NCI-H524 (cell line): ENCODE measurements around the gene SORCS3.

Experiments used
- DNase-seq, 2 experiments: peaks; one replicate each; lab custom pipeline; 2025; lab: John Stamatoyannopoulos, UW

The SORCS3 gene

DNA sequence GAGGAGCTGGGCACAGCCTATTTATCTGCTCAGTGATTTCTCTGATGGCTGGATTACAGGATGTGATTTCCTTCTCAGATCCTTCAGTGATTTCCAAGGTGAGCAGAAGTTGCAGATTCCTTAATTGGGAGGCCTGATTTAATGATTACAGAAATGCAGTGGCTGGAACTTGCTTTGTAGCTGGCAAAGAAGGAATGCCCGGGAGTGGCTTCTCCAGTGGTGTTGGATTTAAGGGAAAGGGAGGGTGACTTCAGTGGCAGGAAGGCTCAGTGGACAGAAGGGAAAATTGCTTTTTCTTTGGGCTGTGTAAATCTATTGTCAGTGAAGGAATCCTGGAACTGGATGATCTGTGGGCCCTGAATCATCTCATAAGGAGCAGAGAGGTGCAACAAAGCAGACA is 5.1 kb downstream of the SORCS3 start:
- DNase-seq, result no peak

DNA sequence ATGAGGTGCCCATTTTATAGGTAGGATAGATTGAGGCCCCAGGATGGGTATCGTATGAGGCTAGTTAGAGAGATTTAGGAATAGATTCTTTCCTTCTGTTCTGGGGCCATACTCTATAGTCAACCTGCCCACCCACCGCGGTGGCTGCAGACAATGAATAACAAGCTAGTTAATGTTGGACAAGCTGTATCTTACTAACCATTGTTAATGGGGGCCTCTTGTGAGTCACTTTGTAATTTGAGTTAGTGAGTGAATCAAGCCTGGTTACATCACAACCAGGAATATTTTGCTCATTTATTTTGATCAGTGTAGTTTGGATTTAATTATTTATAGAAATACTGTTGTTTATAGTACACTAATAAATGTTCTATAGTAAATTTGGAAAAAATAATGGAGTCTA is 7.3 kb downstream of the SORCS3 start:
- no peak for DNase-seq

DNA sequence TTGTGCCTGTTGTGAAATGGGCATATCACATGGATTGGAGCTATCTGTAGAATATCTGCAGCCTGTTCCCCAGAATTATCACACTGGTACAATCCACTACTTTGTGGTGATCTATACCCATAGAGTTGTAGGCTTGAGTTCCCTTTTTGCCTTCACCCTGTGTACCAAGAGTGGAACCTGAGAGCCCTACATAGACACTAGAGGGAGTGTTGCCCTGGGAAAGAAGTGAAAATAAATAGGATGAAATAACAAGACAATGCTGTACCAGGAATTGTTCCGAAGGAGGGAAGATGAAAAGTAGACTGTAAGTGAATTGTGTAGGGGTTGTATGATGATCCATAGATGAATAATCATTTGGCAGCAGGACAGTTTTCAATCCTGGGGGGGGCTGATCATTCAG is 9.0 kb downstream of the SORCS3 start:
- no peak for DNase-seq

DNA sequence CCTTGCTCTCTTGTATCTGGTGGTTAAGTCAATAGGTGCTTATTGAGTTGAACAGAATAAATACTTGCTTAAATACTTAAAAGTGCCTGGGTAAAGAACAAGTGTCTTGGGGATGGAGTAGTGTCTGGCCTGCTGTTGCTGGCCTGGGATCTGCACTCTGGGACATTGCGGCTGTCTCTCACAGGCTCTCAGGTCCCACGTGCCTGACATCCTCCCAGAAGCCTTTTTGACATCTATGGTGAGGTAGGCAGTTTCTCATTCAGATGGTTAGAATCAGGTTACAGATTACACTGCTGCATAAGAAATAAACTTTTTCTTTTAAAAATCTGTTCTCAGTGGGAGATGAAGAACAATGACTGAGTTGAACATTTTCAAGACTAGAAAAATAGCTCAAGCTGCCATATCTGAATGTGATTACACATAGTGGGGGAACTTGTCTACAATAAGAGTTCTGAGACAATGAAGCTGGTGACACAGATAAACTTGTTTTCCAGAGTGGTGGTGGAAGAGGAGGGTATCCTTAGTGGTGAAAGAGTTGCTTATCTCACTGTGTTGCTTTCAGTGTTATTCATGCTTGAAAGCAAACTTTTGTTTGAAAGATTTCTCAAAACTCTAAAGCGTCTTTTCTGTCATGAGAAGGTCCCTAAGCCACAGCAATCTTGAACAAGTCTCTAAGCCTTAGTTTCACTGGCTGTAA is 9.7 kb downstream of the SORCS3 start:
- DNase-seq, result no peak

DNA sequence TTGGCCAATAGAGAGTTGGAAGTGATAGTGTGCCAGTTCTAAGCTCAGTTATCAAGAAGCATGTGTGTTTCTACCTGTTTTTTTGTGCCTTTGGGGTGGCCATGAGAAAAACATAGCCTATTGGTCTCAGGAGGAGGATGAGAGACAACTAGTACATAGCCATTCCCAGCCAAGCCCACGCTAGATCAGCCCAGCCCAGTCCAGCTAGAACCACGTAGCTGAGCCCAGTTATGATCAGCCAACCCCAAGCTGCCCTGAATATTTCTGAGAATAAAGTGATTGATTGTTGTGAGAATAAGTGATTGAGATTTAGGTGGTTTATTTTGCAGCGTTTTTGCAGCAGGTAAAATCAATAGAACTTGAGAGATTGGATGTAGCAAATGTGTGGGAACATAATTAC is 15.9 kb downstream of the SORCS3 start:
- no peak for DNase-seq

DNA sequence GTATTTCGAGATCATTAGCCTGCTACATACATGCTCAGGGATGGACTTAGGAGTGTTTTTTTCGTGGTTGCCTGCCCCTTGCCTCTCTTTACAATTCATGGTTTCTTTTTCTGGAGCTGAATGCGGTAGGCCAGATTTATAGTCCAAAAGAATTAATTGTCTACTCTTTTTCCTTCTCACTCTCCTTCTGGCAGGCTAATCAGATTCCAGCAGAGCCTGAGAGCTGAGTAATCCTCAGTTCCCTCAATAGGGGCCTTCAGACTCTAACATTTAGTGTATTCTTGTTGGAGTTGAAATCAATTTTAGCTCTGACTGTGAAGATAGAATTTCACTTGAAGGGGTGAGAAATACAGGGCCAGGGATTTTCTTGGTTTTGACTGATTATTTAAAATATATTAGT is 16.4 kb downstream of the SORCS3 start:
- DNase-seq, result no peak

DNA sequence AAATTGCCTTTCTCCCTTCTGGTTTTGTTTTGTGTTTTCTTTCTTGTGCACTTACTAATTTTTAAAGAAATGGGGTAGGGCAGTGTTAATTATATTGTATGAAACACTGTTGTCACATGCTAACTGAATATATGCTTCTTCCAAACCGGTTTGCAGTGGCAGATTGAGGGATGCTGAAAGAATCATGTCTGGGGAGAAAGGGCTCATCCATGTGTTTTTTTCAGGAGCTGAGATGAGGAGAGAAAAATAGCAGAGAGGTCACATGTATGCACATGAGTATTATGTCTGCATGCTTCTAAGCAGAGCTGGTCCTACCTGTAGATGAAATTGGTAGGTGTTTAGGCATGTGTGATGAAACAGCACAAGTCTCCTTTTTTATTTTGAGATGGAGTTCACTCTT is 17.0 kb downstream of the SORCS3 start:
- no peak for DNase-seq

DNA sequence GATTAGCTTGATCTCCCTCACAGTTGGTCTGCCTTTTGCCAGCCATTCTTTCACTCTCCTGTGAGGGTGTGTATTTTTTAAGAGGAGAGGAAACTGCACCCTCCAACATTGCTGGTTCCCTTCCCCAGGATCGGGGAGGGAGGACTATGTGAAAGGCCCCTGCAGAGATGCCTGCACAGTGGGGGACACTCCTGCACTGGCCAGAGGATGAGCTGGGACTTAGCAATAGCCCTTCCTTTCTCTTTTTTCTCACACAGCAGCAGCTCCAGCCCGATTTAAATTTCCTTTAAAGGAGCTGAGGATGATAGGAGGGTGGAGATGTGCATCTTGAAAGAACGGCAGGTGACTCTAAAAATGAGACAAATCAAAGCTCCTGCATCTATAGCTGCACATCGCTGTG is 18.7 kb downstream of the SORCS3 start:
- no peak for DNase-seq

DNA sequence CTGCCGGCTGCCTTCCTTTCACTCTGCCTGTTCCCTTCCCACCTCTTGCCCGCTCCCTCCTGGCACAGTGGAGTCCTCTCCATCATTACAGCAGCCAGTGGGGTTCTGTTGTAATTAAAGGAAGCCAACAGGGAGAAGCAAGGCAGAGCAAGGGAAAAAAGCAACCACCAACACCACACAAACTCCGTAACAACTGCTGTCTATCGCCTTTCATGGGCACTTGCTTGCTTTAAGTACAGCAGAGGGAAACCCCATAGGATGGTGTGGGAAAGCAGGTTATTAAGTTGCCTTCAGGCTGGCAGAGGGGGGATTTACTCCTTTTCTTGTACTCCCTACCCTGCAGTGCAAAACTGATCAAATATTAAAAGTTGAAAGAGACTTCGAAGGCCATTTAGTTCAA is 22.0 kb downstream of the SORCS3 start:
- DNase-seq, result no peak

DNA sequence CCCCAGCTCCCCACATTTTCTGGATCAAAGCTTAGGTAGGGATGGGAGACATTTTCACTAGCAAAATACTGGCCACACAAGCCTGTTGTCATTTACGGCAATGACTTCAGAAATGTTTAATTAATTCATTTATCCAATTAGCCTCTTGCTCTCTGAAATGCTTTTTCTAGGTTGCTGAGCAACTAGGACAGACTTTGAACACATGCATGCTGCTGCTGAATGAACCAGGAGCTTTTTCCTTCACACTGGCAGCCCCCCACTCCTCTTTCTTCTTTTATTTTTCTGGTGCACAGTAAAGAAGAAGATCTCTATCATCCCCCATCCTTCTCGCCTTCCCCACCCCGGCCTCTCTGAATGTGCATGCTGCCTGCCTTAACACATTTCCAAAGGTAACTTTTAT is 22.5 kb downstream of the SORCS3 start:
- DNase-seq, result no peak

DNA sequence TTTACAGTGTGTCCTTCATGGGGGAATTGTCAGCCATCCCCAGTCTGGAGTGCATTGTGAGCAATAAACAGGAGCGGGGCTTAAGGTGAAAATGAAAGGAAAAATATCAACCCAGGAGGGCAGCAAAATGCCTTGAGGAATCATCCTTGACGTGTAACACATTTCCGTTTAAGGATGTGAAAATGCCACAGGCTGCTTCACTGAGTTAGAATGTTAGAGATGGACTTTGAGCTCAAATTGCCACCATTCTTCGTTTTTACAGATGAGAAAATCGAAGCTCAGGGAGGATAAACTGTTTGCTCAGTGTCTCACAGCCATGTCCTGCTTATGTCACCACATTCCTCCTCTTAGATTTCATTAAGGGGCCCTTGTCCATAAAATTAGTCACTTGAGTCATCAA is 23.1 kb downstream of the SORCS3 start:
- no peak for DNase-seq

DNA sequence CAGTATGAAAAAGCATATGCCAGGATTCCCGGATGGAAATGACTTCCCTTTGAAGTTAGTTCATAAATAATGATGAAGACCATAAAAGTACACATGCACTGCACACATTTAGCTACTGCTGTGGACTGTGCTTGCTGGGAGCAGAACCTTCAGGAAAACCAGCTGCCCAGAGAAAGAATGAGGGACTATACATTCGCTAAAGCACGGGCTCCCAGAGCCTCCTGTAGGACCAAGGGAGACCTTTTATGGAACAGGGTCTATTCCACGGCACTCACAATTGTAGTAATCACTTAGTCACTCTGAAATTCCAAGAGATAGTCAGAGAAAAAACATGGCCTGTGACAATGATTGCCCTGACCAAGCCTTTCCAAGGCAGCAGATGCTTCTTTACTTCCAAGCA is 24.1 kb downstream of the SORCS3 start:
- no peak for DNase-seq

DNA sequence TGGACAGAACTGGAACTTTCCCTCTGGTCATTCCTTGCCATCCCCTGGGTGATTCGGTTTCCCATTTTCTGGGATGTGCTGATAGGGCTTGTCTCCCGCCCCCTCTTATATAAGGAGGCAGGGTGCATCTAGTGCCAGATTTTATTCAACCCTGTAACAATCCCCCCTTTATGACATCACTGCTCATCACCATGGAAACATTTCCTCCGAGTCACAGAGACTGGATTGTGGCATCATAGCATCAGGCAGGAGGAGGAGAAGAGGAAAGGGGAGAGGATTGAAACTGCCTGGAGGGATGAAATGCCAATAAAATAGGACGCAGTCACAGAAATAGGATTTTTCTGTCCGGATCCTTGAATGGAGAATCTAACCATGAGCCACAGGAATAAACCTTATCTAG is 25.0 kb downstream of the SORCS3 start:
- DNase-seq, result no peak

DNA sequence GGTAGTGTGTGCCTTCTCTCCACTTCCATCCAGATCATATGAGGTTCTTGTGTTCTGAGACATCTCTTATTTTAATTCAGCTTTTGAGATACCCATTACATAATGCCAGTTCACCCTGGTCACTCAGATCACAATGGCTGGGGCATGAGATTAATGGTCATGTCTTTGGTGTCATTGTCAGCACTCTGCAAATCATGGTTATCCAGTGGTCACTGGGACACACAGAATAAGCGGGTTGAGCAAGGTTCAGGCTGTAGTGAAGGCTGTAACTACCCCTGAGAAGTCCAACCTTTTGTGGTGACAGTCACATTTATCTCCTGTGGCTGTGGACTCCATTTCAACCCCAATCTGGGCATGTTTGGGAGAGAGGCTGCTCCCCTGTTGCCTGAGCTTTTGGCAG is 35.8 kb downstream of the SORCS3 start:
- DNase-seq, result no peak

DNA sequence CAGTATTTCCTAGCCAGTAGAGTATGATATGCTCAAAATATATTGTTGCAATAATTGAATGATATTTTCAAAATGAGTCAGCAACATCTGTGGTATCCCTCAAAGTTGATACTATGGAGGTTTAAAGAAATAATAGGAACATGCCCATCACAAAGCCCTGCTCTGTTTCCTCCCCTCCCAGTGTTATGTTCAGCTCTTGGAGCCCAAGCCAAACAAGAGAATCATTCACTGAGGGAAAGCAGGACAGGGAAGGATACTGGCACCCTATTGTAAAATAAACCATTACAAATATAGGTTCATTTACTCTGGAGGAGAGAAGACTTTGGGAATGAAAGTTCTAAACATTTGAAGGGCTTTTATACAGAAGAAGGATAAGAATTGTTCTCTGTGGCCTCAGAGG is 37.6 kb downstream of the SORCS3 start:
- DNase-seq, result no peak

DNA sequence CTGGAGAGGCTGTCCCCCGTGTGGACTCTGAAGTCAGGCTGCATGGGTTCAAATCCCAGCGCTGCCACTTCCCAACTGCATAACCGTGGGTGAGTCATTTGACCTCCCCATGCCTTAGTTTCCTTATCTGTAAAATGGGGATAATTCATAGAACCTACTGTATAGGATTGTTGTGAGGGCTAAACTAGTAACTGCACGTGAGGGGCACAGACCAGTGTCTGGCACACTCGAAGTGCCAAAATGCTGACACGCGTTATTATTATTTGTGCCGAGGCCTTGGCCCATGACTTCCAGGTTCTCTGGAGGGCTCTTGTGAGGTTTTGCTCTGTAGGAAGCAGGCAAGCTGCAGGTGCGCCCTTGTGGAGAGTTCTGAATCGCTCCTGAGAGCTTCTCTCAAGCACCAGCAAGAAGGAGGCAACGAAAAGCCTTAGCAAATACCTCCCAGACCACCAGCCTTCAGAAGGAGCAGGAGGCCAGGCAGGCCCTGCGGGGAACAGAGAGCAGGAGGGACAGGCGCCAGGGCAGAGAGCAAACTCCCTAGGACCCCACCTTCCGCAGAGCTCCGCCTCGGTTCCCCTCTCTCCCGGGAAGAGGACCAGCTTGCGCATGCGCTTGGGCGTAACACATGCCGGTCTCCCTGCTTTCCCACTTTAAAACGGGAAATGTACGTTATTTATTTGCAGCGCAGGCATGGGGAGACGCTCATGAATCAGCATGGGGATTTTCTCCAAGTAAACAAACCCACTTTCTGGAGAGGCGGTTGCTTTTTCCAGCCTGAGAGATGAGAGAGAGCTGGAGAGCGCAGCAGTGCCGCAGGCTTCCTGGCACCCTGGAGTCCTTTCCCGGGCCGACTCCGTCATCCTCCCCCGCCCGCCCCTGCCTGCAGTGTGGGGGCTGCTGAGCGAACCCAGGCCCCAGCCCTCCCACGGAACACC is 39.6 kb downstream of the SORCS3 start:
- no peak for DNase-seq

DNA sequence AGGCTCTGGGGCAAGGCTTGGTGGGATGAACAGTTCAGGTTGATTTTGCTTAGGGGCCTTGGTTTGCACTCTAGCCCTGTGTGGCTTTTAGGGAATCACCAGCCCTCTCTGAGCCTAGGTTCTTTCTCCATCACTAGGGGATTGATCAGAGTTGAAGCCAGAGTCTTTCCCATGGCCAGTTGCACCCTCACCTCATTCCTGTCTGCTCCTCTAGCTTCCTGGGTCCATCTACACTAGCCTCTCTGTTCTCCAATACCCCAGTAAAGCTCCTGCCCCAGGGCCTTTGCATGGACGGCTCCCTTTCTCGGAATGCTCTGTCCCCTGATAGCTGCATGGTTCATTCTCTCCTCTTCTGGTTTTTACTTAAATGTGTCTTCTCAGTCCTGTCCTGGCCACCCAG is 40.4 kb downstream of the SORCS3 start:
- DNase-seq, result no peak

DNA sequence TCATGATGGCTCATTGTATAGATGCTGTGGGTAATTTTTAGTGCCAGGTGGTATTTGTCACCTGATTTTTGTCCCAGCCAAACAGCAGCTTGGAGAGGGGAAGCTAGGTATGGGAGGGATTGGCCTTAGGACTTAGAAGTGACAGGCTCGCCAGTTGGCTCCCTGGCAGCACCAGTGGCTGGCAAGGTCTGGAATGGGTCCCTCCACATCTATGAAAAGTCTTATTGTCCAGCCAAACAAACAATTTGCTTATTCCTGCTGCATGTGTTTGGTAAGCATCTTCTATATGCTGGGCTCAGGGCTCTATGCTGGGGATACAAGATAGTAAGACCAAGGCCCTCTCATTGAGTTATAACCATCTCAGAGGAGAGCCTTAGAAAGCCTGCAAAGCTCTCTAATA is 42.5 kb downstream of the SORCS3 start:
- DNase-seq, result no peak

DNA sequence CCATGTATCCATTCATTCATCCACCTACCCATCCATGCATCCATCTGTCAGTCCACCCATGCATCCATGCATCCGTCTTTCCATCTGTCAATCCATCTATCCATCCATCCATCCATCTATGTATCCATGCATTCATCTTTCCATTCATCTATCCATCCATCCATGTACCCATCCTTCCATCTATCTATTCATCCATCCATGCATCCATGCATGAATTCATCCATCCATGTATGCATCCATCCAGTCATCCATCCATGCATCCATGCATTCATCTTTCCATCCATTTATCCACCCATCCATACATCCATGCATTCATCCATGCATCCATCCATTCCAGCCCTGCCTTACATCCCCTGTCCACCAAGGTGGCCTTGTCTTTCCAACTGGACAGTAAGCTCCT is 45.7 kb downstream of the SORCS3 start:
- no peak for DNase-seq

DNA sequence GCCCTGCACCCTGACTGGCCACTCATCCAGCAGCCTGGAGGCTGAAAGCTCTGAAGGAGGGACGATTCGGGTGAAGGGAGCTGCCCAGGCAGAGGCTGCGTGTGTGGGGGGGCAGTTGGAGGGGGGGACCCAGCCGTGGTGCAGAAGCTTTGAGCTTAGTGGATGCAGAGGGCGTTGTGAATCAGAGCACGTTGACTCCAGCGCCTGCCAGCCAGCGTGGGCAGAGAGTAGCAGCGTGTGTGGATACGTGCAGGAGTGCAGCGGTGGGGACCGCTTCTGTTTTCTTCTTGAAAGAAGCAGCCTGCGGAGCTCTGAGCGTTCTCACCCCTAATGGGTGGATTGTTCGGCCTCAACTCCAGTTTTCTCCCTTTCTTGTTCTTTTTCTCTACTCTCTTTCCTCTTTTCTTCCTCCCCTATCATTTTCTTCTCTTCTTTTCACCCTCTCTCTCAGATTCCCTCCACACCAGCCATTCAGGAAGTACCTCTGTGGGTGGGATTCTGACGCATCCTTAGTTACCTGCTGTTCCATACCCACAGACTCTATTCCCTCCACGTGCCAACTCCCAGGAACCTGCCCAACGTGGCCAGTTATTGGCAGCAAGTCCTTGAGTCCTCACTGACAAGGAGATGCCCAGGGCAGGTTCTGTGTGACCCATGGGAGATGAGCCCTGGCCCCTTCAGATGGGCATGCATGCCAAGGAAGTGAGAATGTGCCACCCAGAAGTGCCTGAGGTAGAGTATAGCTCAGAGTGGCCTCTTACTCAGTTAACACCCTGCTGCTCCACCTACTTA is 47.4 kb downstream of the SORCS3 start:
- no peak for DNase-seq

DNA sequence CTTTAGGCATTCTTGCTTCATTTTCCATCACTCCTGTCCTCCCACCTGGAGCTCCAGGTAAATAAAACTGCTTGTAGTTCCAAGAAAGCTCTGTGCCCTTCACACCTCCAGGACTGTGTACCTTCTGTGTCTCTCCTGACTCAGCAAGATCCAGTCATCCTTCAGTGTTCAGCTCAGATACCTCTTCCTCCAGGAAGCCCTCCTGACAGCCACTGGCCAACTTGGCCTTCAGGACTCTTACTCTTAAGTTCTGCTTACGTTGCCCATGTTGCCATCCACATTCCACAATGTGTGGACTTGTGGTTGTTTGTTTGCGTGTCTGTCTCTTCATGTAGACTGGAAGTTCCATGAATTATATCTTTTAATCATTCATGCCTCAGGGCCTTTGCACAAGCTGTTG is 48.0 kb downstream of the SORCS3 start:
- no peak for DNase-seq

DNA sequence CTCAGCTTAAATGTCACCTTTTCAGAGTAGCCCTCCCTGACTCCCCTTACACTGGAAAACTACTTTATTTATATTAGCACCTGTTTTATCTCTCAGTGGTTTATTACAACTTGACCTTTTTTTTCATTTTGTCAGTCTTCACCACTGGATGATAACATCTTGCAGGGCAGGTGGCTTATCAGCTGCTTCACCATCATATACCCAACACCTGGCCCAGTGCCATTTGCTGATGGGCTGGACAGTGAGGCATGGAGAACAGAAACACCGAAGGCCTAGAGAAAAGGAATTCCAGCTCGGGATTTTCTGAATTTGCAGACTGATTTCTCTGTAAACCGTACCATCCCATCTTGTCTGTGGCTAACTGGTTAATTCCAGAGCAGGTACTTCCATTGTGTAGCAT is 48.5 kb downstream of the SORCS3 start:
- no peak for DNase-seq

DNA sequence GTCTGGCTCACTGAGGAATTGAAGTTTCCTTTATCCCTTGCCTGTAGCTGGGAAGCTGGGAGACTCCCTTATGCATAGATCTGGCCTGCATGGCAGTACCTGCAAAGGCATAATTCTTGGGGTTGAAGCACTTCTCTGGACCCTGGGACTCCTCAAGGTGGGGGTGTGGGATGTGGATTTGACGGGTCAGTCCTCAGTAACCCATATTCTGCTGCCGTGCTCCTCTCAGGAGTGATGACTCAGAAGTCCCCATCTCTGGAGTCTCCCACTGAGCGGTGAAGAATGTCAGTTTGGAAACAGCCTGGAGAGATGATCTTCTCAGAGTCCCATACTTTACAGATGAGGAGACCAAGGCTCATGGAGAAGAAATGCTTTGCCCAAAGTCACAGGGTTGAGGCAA is 49.0 kb downstream of the SORCS3 start:
- no peak for DNase-seq
